Mucosa of descending colon (tissue), 3 donors: ENCODE measurements around the gene IRF5. TPM values are rescaled to one million over a fixed set of nuclear protein-coding genes. Genes with fewer than 3 reads are reported as not detected.
A peak's percentile ranks its signal among the peaks of the same experiment; 100 is the strongest.

Experiments used
- ATAC-seq: fragments of 200-7000 bp; cut with Tn5 transposase; one replicate; pipeline ENCODE4 v1.9.1; 2020; ENCODE audit warnings: mild to moderate bottlenecking, moderate library complexity
- DNase-seq, 3 donors: peaks; one replicate each; pipeline ENCODE4 v3.0.0-alpha.2; 2020
- H3K36me3 ChIP-seq: fragments of 200-600 bp; one replicate; pipeline ENCODE4 v1.8.0; 2021; ENCODE audit warnings: low read depth, mild to moderate bottlenecking
- H3K4me1 ChIP-seq: fragments of 200-600 bp; one replicate; pipeline ENCODE4 v1.8.0; 2021; ENCODE audit warnings: low read depth, mild to moderate bottlenecking
- H3K4me3 ChIP-seq: fragments of 200-600 bp; one replicate; pipeline ENCODE4 v1.8.0; 2021; ENCODE audit warnings: mild to moderate bottlenecking
- H3K9me3 ChIP-seq: fragments of 200-600 bp; one replicate; pipeline ENCODE4 v1.8.0; 2021; ENCODE audit warnings: mild to moderate bottlenecking
- CTCF ChIP-seq: fragments of 200-600 bp; IDR thresholded peaks from one replicate; pipeline ENCODE4 v1.8.0; 2022; ENCODE audit warnings: antibody characterized with exemption, mild to moderate bottlenecking
- intact Hi-C, 2 donors: fragments of 100-400 bp; cut with DNase I in 1 of 2; cut with micrococcal nuclease in 1 of 2; formaldehyde crosslinking; loops; one replicate each; pipeline versions ENCODE4 v1.11.0 to v1.11.1; 2022; cut with DNase I, micrococcal nuclease
- long read RNA-seq, 2 donors: library from polyadenylated mRNA; unstranded; transcript quantifications; one replicate each; pipeline ENCODE4 v2.0.0, GENCODE V29; 2019 to 2021
- total RNA-seq, 3 donors: library from RNA; stranded (reverse); fragmentation: NEBNext Ultra II Directional in 2 of 3; extraction: Animal tissue kit (Norgen Biotek cat#: 25700) in 2 of 3; gene quantifications; one replicate each; pipeline versions ENCODE4 v1.2.1 to v1.2.4, GENCODE V29; 2021 to 2023
- donor health status: DM: no; HTN: no; CAD: no; lungs with moderate emphysema.
- donor health status: DM: no; HTN: no; CAD: no.
- donor health status: DM: no; HTN: yes; CAD: no.

IRF5 gene
- total RNA-seq = 10 to 100 TPM in 1 of 3 donors, 1 to 10 TPM in 2; 6.9 to 10.1 (median 9.0) TPM
- long read RNA-seq, donor 1, partial matches to known transcripts = 2 of 18 reads
- long read RNA-seq, donor 1, other reads (novel, unspliced or antisense) = 13 of 18 reads
- long read RNA-seq, donor 2, partial matches to known transcripts = 0 of 1 reads
- long read RNA-seq, donor 2, other reads (novel, unspliced or antisense) = 0 of 1 reads

- Histone ChIP-seq H3K4me1 (peaks cover 27% of the 10 kb centered on the region), H3K4me3 (peak within 1 kb of the TSS; percentile 32), H3K9me3 (no peaks in the 10 kb centered on the region), H3K36me3 (no peaks in the 10 kb centered on the region)
- TF ChIP-seq CTCF = no peak
- peak; percentile 81 to 88 (median 86) for DNase-seq
- ATAC-seq = peak; percentile 80
- intact Hi-C loops = no loop called here
Observed at GRCh38 chr7:128937647-128938543, at the start of gene IRF5. TSS of gene IRF5 (plus strand) at chr7:128937927. CDS start at chr7:128942082, 4,155 bp downstream.

- Histone ChIP-seq H3K4me1 (no peaks in the 10 kb centered on the region), H3K9me3 (no peaks in the 10 kb centered on the region), H3K4me3 (no peak overlapping the region), H3K36me3 (no peaks in the 10 kb centered on the region)
- no peak for DNase-seq
- ATAC-seq = no peak
- TF ChIP-seq CTCF = no peak
- intact Hi-C loops = no loop called here
Observed at GRCh38 chr7:128888039-128888755, 49.5 kb upstream of the IRF5 start.

- Histone ChIP-seq H3K36me3 (no peaks in the 10 kb centered on the region), H3K9me3 (no peaks in the 10 kb centered on the region), H3K4me3 (no peak overlapping the region), H3K4me1 (no peaks in the 10 kb centered on the region)
- TF ChIP-seq CTCF = no peak
- DNase-seq (no peak), ATAC-seq (no peak)
- intact Hi-C loops = no loop called here
Observed at GRCh38 chr7:128888756-128889095, 49.0 kb upstream of the IRF5 start.

GRCh38 chr7:128889121-128889520, 48.6 kb upstream of the IRF5 start:
- ATAC-seq (no peak), DNase-seq (no peak)
- Histone ChIP-seq H3K9me3 (no peaks in the 10 kb centered on the region), H3K4me1 (no peaks in the 10 kb centered on the region), H3K36me3 (no peaks in the 10 kb centered on the region), H3K4me3 (no peak overlapping the region)
- intact Hi-C loops = no loop called here
- no peak for TF ChIP-seq CTCF

GRCh38 chr7:128890306-128891109, 47.2 kb upstream of the IRF5 start:
- TF ChIP-seq CTCF = no peak
- intact Hi-C loops = no loop called here
- H3K4me1 ChIP-seq = no peaks in the 10 kb centered on the region
- no peak overlapping the region for H3K4me3 ChIP-seq
- no peaks in the 10 kb centered on the region for H3K36me3 ChIP-seq
- ATAC-seq = peak; percentile 70
- peak in 2 of 3 donors; percentile 56 to 79 for DNase-seq
- H3K9me3 ChIP-seq = no peaks in the 10 kb centered on the region
